Measurements from ENCODE around the gene SUOX. TPM values are rescaled to one million over a fixed set of nuclear protein-coding genes. Genes with fewer than 3 reads are reported as not detected.

The SUOX gene
- total RNA-seq = 9.2 and 11.6 TPM in 2 replicates
- polyA plus RNA-seq = 11.1 and 15.0 TPM in 2 replicates
- polyA plus RNA-seq (2012) = 9.3 and 13.5 TPM in 2 replicates
- polyA minus RNA-seq (ENCODE audit: low replicate concordance) = 18.1 and 48.6 TPM in 2 replicates

DNA sequence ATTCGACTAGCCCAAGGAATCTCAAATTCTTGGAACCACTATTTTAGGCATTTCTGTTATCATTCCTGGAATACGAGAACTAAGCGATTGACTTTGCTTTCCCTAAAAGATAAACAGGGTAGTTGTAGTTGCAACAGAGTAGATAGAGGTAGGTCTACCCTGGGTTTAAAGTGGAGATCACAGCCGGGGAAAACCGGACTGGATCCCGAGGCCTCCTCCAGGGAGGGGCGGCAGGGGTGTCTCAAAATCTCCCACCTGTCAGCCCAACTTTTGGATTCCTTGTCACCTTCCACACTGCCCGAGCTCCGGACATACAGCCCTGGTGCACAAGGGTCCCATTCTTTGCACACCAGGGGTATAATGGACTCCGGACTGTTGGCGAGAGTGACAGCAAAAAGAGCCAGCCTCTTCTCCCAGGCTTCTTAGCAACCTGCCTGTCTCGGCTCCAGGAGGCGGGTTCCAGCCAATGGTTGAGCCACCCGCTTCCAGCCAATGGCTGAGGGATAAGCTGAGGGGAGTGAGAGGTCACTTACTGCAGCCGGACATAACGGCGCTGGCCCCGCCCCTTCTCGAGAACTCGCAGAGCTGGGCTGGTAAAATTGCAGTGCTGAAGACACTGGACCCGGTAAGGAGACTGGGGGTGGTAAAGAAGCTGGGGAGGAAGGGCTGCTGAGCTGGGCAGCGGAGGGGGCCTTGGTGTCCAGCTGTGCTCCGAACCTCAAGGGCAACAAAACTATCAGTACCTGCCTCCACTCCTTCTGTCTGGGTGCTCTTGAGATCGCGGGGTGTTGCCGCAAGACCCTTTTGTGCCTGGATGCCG, at the start of gene SUOX:
SUOX (plus strand) TSS at position 562 of the 820 bp plus-strand sequence. CDS start 4,946 bp downstream, outside the sequence.
- peak within 1 kb of the TSS; percentile 79 for H2AFZ ChIP-seq (ENCODE audit: low read length)
- no peaks in the 10 kb centered on the region for H3K27me3 ChIP-seq (ENCODE audit: control insufficient read depth, insufficient read depth, low read length)
- H3K79me2 ChIP-seq (ENCODE audit: control insufficient read depth, insufficient read depth, low read length) = peaks cover 2% of the 10 kb centered on the region
- H4K20me1 ChIP-seq (ENCODE audit: control insufficient read depth, extremely low read depth, insufficient read depth, low read length) = no peaks in the 10 kb centered on the region
- no peaks in the 10 kb centered on the region for H3K36me3 ChIP-seq (ENCODE audit: control insufficient read depth, insufficient read depth, low read length)
- peak; percentile 97 to 98 for DNase-seq (ENCODE audit: low read depth in 2 of 2)
- no peaks in the 10 kb centered on the region for H3K4me1 ChIP-seq (ENCODE audit: control insufficient read depth, extremely low read depth, insufficient read depth, low read length)
- H3K4me2 ChIP-seq (ENCODE audit: extremely low read depth, insufficient read depth, low read length) = peak within 1 kb of the TSS; percentile 96
- peak within 1 kb of the TSS; percentile 51 for H3K27ac ChIP-seq (ENCODE audit: insufficient read depth, low read length)
- peak within 1 kb of the TSS; percentile 60 for H3K9ac ChIP-seq (ENCODE audit: insufficient read depth, low read length)
- TF ChIP-seq CTCF (conservative IDR thresholded peaks at IDR 0.05 in 1 of 2, IDR thresholded peaks at IDR 0.05 in 1 of 2; ENCODE audit: low read depth in 1 of 2, low read length in 2 of 2) = no peak
- no peak for TF ChIP-seq EZH2 (IDR thresholded peaks at IDR 0.05; ENCODE audit: low read length, missing control alignments)
- H3K9me3 ChIP-seq (ENCODE audit: control insufficient read depth, insufficient read depth, low read depth, low read length) = no peaks in the 10 kb centered on the region
- H3K4me3 ChIP-seq (replicated peaks in 1 of 4; ENCODE audit: control extremely low read depth in 1 of 4, insufficient read depth in 1 of 4, low read depth in 3 of 4, low read length in 4 of 4) = peak within 1 kb of the TSS; percentile 65 to 97 (median 93)

GRCh38 chr12:55955344-55955743, 41.7 kb upstream of the SUOX start:
- Histone ChIP-seq H3K27me3 (ENCODE audit: control insufficient read depth, insufficient read depth, low read length) (no peaks in the 10 kb centered on the region), H3K27ac (ENCODE audit: insufficient read depth, low read length) (no peak overlapping the region), H3K9ac (ENCODE audit: insufficient read depth, low read length) (no peak overlapping the region), H2AFZ (ENCODE audit: low read length) (no peak overlapping the region), H3K4me2 (ENCODE audit: extremely low read depth, insufficient read depth, low read length) (no peak overlapping the region), H3K9me3 (ENCODE audit: control insufficient read depth, insufficient read depth, low read depth, low read length) (no peaks in the 10 kb centered on the region), H3K36me3 (ENCODE audit: control insufficient read depth, insufficient read depth, low read length) (no peaks in the 10 kb centered on the region), H4K20me1 (ENCODE audit: control insufficient read depth, extremely low read depth, insufficient read depth, low read length) (no peaks in the 10 kb centered on the region), H3K79me2 (ENCODE audit: control insufficient read depth, insufficient read depth, low read length) (no peaks in the 10 kb centered on the region), H3K4me1 (ENCODE audit: control insufficient read depth, extremely low read depth, insufficient read depth, low read length) (no peaks in the 10 kb centered on the region), H3K4me3 (replicated peaks in 1 of 4; ENCODE audit: control extremely low read depth in 1 of 4, insufficient read depth in 1 of 4, low read depth in 3 of 4, low read length in 4 of 4) (no peak overlapping the region)
- no peak for DNase-seq (ENCODE audit: low read depth in 2 of 2)
- TF ChIP-seq CTCF (conservative IDR thresholded peaks at IDR 0.05 in 1 of 2, IDR thresholded peaks at IDR 0.05 in 1 of 2; ENCODE audit: low read depth in 1 of 2, low read length in 2 of 2) (no peak), EZH2 (IDR thresholded peaks at IDR 0.05; ENCODE audit: low read length, missing control alignments) (no peak)

GRCh38 chr12:55955800-55956508, 41.1 kb upstream of the SUOX start:
- no peaks in the 10 kb centered on the region for H3K36me3 ChIP-seq (ENCODE audit: control insufficient read depth, insufficient read depth, low read length)
- no peak overlapping the region for H2AFZ ChIP-seq (ENCODE audit: low read length)
- H3K4me2 ChIP-seq (ENCODE audit: extremely low read depth, insufficient read depth, low read length) = no peak overlapping the region
- no peak overlapping the region for H3K4me3 ChIP-seq (replicated peaks in 1 of 4; ENCODE audit: control extremely low read depth in 1 of 4, insufficient read depth in 1 of 4, low read depth in 3 of 4, low read length in 4 of 4)
- DNase-seq (ENCODE audit: low read depth in 2 of 2) = peak; percentile 30 to 76
- H4K20me1 ChIP-seq (ENCODE audit: control insufficient read depth, extremely low read depth, insufficient read depth, low read length) = no peaks in the 10 kb centered on the region
- H3K4me1 ChIP-seq (ENCODE audit: control insufficient read depth, extremely low read depth, insufficient read depth, low read length) = no peaks in the 10 kb centered on the region
- no peaks in the 10 kb centered on the region for H3K9me3 ChIP-seq (ENCODE audit: control insufficient read depth, insufficient read depth, low read depth, low read length)
- TF ChIP-seq CTCF (conservative IDR thresholded peaks at IDR 0.05 in 1 of 2, IDR thresholded peaks at IDR 0.05 in 1 of 2; ENCODE audit: low read depth in 1 of 2, low read length in 2 of 2) = peak; percentile 16 to 25
- TF ChIP-seq EZH2 (IDR thresholded peaks at IDR 0.05; ENCODE audit: low read length, missing control alignments) = no peak
- H3K27me3 ChIP-seq (ENCODE audit: control insufficient read depth, insufficient read depth, low read length) = no peaks in the 10 kb centered on the region
- no peak overlapping the region for H3K27ac ChIP-seq (ENCODE audit: insufficient read depth, low read length)
- no peaks in the 10 kb centered on the region for H3K79me2 ChIP-seq (ENCODE audit: control insufficient read depth, insufficient read depth, low read length)
- H3K9ac ChIP-seq (ENCODE audit: insufficient read depth, low read length) = no peak overlapping the region
